ENCODE results near the gene UBE2O.

The UBE2O gene

DNA sequence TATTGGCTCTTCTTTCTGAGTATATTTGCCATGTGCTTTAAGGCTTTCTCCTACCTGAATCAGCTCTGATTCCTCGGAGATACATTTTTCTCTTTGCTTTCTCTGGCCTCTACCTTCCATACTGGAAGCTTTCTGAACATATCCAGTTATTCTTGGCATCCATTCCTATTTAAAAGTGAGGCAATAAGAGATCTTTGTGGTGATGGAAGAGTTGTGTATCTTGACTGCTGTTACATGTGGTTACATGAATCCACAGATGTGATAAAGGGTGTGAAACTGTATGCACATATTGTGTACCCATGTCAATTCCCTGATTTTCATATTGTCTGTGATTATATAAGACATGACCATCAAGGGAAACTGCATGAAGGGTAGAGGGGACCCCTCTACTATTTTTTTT, 24.4 kb downstream of the UBE2O start:
- Histone ChIP-seq H3K4me1 (ENCODE audit: control insufficient read depth, insufficient read depth, low read length) (peaks cover 5% of the 10 kb centered on the region), H3K36me3 (ENCODE audit: control insufficient read depth, insufficient read depth, low read length) (no peaks in the 10 kb centered on the region), H3K9ac (ENCODE audit: low read depth, low read length) (no peak overlapping the region), H3K27me3 (ENCODE audit: control insufficient read depth, insufficient read depth, low read length) (no peaks in the 10 kb centered on the region), H3K4me3 (ENCODE audit: low read depth, low read length) (no peak overlapping the region), H3K9me3 (ENCODE audit: control insufficient read depth, insufficient read depth, low read length) (no peaks in the 10 kb centered on the region)

DNA sequence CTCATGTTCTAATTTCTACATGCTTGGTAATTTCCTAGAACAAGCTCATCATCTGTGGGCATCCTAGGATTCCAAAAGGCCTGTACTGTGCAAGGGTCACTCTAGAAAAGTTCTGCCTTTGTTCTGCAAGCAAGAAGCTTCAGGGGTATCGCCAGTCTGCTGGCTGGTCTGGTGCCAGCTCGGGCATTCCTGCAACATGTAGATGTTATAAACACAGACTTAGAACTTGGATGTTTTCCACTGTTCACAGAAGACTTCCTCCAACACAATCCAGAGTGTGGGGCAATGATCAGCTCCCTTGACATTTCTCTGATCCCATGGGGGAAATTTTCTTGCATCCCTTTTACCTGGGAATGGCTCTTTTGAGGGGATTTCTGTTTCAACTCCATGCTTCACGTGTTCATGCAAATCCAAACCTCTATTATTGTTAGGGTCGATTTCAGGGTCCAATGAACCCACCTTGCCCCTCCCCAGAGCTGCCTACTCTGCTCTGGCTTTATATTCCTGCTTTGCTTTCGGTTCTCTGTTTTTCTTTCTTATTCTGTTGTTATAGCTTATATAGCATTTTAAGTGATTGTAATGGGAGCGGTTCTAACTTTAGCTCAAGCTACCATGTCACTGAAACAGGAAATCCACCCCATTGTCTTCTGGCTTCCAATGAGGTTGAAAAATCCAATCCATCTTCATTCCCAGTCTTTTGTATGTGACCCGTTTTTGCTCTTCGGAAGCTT, 25.3 kb downstream of the UBE2O start:
- Histone ChIP-seq H3K9me3 (ENCODE audit: control insufficient read depth, insufficient read depth, low read length) (no peaks in the 10 kb centered on the region), H3K4me3 (ENCODE audit: low read depth, low read length) (no peak overlapping the region), H3K27me3 (ENCODE audit: control insufficient read depth, insufficient read depth, low read length) (no peaks in the 10 kb centered on the region), H3K9ac (ENCODE audit: low read depth, low read length) (no peak overlapping the region), H3K4me1 (ENCODE audit: control insufficient read depth, insufficient read depth, low read length) (peaks cover 5% of the 10 kb centered on the region), H3K36me3 (ENCODE audit: control insufficient read depth, insufficient read depth, low read length) (peaks cover 3% of the 10 kb centered on the region)

DNA sequence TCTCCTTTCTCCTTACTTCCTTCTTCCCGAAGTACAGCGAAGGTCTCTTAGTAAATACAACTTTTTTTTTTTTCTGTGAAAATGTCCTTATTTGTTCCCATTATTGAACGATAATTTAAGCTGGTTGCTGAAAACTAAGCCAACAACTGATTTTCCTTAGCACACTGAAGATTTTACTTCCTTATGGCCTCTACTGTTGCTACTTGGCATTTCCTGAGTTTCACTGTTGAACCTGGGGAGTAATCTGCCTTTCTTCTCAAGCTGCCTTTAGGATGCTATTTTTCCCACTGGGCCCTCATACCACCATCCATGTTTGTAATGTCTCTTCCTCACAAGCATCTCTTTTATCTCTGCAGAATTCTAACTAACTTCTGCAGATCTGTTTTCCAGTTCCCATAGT, 26.1 kb downstream of the UBE2O start:
- Histone ChIP-seq H3K36me3 (ENCODE audit: control insufficient read depth, insufficient read depth, low read length) (peaks cover 3% of the 10 kb centered on the region), H3K9me3 (ENCODE audit: control insufficient read depth, insufficient read depth, low read length) (no peaks in the 10 kb centered on the region), H3K9ac (ENCODE audit: low read depth, low read length) (no peak overlapping the region), H3K4me1 (ENCODE audit: control insufficient read depth, insufficient read depth, low read length) (peaks cover 2% of the 10 kb centered on the region), H3K27me3 (ENCODE audit: control insufficient read depth, insufficient read depth, low read length) (no peaks in the 10 kb centered on the region), H3K4me3 (ENCODE audit: low read depth, low read length) (no peak overlapping the region)

DNA sequence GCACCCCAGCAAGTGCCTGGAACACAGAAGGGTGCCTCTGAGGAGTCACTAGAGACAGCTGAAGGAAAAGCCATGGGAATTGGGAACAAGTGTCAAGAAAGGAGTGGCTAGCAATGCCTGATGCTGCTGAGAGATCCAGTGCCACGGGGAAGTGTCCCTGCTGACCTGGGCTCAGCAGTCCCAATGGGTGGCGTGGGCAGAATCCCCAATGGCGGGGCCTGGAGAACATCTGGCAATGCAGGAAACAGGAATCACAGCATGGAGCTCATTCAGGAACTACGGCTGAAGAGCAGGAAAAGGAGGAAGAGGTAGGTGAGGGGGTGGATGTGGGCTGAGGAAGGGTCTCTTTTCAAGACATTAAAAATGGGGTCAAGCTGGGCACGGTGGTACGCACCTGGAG, 30.1 kb downstream of the UBE2O start:
- H3K9me3 ChIP-seq (ENCODE audit: control insufficient read depth, insufficient read depth, low read length): no peaks in the 10 kb centered on the region
- peaks cover 6% of the 10 kb centered on the region for H3K36me3 ChIP-seq (ENCODE audit: control insufficient read depth, insufficient read depth, low read length)
- H3K27me3 ChIP-seq (ENCODE audit: control insufficient read depth, insufficient read depth, low read length): no peaks in the 10 kb centered on the region
- no peak overlapping the region for H3K9ac ChIP-seq (ENCODE audit: low read depth, low read length)
- H3K4me1 ChIP-seq (ENCODE audit: control insufficient read depth, insufficient read depth, low read length): no peaks in the 10 kb centered on the region
- no peak overlapping the region for H3K4me3 ChIP-seq (ENCODE audit: low read depth, low read length)

DNA sequence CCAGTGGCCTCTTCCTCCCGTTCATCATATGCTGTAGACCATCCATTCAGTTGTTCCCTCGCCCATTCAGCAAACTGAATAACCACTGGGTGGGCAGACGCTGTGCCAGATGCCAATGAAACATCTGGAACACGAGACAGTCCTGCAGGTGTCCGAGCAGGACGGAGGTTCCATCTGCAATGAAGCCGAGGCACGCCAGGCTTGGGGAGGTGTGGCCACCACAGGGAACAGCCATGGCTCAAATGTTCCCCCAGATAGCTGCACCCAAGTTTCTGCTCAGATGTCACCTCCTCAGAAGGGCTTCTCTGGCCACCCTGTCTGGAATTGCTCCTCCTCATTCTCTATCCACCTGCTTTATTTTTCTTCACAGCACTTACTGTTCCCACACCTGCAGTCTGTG, 30.5 kb downstream of the UBE2O start:
- H3K4me3 ChIP-seq (ENCODE audit: low read depth, low read length): no peak overlapping the region

DNA sequence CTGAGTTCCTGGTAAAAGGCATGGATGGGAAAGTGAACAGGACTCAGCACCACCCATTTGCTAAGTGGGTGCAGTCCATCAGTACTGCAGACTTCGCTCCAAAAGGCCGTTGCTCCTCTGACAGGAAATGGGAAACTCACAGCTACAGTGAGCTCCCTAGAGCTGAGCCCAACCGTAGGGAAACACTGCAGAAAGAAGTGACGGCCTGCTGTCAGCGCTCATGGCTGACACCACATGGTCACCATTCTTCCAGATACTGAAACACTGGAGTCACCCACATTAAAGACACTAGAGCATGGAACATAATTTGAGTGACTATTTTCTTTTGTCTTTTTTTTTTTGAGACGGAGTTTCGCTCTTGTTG, 31.9 kb downstream of the UBE2O start:
- Histone ChIP-seq H3K9ac (ENCODE audit: low read depth, low read length) (no peak overlapping the region), H3K4me1 (ENCODE audit: control insufficient read depth, insufficient read depth, low read length) (no peaks in the 10 kb centered on the region), H3K4me3 (ENCODE audit: low read depth, low read length) (no peak overlapping the region), H3K27me3 (ENCODE audit: control insufficient read depth, insufficient read depth, low read length) (no peaks in the 10 kb centered on the region), H3K36me3 (ENCODE audit: control insufficient read depth, insufficient read depth, low read length) (peaks cover 15% of the 10 kb centered on the region), H3K9me3 (ENCODE audit: control insufficient read depth, insufficient read depth, low read length) (no peaks in the 10 kb centered on the region)

More for the DNA sequence above, 30.5 kb downstream of the UBE2O start:
- Histone ChIP-seq H3K9ac (ENCODE audit: low read depth, low read length) (no peak overlapping the region), H3K27me3 (ENCODE audit: control insufficient read depth, insufficient read depth, low read length) (no peaks in the 10 kb centered on the region), H3K4me1 (ENCODE audit: control insufficient read depth, insufficient read depth, low read length) (no peaks in the 10 kb centered on the region), H3K36me3 (ENCODE audit: control insufficient read depth, insufficient read depth, low read length) (peaks cover 10% of the 10 kb centered on the region), H3K9me3 (ENCODE audit: control insufficient read depth, insufficient read depth, low read length) (no peaks in the 10 kb centered on the region)

DNA sequence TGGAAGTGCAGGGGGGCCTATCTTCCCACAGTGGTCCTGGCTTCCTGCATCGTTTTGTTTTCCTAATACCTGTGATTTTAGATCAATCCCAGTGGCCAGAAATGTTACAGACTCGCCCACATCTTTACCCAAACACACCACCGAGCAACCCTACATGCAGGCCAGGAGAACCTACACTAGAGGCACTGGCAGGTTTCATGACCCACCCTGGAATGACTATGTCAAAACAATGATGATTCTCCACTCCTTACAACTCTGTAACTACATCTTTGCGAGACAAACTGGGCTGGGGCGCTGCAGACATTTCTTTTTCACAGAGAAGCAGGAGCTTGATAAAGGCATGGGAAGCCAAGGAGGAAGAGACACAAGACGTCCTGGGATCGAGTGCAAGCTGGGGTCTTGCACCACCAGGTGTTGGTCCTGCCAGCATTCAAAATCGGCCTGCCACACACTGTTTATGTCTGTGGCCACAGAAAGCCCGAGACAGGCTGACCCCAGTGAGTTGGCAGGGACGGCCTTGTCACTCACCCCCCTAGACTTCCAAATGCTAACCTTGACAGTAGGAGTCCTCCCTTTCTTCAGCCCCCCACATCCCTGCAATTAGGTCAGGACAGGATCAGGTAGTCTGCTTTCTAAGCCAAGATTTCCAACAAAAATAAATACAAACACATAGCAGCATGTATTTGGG, 32.5 kb downstream of the UBE2O start:
- Histone ChIP-seq H3K9me3 (ENCODE audit: control insufficient read depth, insufficient read depth, low read length) (no peaks in the 10 kb centered on the region), H3K4me1 (ENCODE audit: control insufficient read depth, insufficient read depth, low read length) (no peaks in the 10 kb centered on the region), H3K4me3 (ENCODE audit: low read depth, low read length) (no peak overlapping the region), H3K27me3 (ENCODE audit: control insufficient read depth, insufficient read depth, low read length) (no peaks in the 10 kb centered on the region), H3K9ac (ENCODE audit: low read depth, low read length) (no peak overlapping the region), H3K36me3 (ENCODE audit: control insufficient read depth, insufficient read depth, low read length) (peaks cover 15% of the 10 kb centered on the region)

DNA sequence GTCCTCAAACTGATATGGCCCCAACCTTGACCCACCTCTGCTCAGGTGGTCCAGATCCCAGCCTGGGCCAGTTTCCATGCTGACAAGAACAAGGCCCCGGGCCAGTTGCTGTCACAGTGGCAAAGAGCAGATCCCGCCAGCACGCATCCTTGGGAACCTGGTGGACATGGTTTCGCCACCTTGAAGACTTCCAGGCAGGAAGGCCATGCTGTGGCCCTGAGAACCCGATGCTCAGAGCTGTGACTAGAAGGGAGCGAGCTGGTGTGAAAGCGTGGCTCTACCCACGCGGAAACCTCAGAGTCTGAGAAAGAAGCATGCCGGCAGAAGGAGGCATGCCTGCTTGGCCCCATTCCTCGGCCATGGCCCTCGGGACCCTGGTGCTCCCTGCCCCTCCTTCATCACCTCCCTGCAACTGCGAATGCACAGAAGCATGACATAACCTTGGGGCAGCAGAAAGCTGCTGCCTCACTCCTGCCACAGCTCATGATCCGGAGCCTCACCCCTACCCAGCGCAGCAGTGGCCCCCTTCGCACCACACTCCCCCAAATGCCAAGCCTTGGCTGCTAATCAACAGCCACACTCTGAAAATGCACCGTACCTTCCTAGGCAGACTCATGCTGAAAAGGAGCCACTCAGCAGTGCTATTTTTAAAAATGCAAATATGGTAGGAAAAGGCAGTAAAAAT, 33.2 kb downstream of the UBE2O start:
- no peaks in the 10 kb centered on the region for H3K9me3 ChIP-seq (ENCODE audit: control insufficient read depth, insufficient read depth, low read length)
- no peak overlapping the region for H3K9ac ChIP-seq (ENCODE audit: low read depth, low read length)
- H3K27me3 ChIP-seq (ENCODE audit: control insufficient read depth, insufficient read depth, low read length): no peaks in the 10 kb centered on the region
- H3K36me3 ChIP-seq (ENCODE audit: control insufficient read depth, insufficient read depth, low read length): peaks cover 15% of the 10 kb centered on the region
- no peaks in the 10 kb centered on the region for H3K4me1 ChIP-seq (ENCODE audit: control insufficient read depth, insufficient read depth, low read length)
- H3K4me3 ChIP-seq (ENCODE audit: low read depth, low read length): no peak overlapping the region

DNA sequence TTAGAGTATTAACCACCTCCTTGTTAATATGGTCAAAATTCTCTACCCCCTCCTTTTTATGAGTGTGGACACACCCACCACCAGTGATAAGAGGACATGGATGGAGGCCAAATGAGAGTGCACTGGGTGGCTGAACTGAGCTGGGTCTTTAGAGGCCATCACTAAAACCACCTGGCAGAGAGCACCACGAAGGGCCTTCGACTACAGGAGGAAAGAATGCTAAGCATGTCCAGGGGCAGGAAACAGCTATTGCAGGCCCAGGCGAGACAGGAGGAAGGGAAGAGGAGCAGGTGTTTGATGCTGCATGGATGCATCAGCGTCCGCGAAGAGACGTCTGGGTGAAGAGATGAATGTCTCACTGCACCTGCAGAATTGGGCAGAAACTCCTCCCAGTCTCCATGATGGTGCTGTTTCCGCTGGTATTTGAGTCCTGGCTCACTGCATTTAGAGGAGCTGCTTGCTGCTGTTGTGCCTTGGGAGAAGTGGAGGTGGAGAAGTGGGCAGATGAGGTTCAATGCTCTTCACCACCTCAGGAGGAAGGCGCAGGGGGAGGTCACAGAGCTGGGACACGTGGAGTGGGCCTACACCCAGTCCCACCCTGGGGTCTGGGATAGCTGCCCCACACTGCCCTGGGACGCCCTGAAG, 35.3 kb downstream of the UBE2O start:
- Histone ChIP-seq H3K9ac (ENCODE audit: low read depth, low read length) (no peak overlapping the region), H3K36me3 (ENCODE audit: control insufficient read depth, insufficient read depth, low read length) (peaks cover 12% of the 10 kb centered on the region), H3K4me1 (ENCODE audit: control insufficient read depth, insufficient read depth, low read length) (peaks cover 2% of the 10 kb centered on the region)

DNA sequence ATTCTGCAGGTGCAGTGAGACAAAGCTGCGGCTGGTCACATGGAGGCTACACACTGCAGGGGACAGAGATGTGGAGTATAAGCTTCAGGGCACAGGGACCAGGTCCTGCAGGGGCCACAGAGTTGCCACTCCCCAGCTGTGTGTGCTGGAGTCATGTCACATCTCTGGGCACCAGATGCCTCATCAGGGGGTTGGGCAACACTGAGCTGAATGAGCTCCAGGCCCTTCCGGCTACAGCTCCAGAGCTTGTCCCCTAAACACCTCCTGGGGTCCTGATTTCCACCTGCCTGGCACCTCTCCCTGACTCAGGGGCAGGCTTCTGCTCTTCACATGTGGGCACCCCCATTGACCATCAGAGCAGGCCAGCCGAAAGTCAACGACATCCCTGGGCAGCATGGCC, 36.1 kb downstream of the UBE2O start:
- H3K9ac ChIP-seq (ENCODE audit: low read depth, low read length): no peak overlapping the region
- H3K4me1 ChIP-seq (ENCODE audit: control insufficient read depth, insufficient read depth, low read length): peaks cover 2% of the 10 kb centered on the region
- H3K4me3 ChIP-seq (ENCODE audit: low read depth, low read length): no peak overlapping the region
- no peaks in the 10 kb centered on the region for H3K9me3 ChIP-seq (ENCODE audit: control insufficient read depth, insufficient read depth, low read length)
- H3K36me3 ChIP-seq (ENCODE audit: control insufficient read depth, insufficient read depth, low read length): peaks cover 12% of the 10 kb centered on the region
- no peaks in the 10 kb centered on the region for H3K27me3 ChIP-seq (ENCODE audit: control insufficient read depth, insufficient read depth, low read length)

More for the DNA sequence above, 35.3 kb downstream of the UBE2O start:
- no peaks in the 10 kb centered on the region for H3K9me3 ChIP-seq (ENCODE audit: control insufficient read depth, insufficient read depth, low read length)
- no peak overlapping the region for H3K4me3 ChIP-seq (ENCODE audit: low read depth, low read length)
- no peaks in the 10 kb centered on the region for H3K27me3 ChIP-seq (ENCODE audit: control insufficient read depth, insufficient read depth, low read length)

DNA sequence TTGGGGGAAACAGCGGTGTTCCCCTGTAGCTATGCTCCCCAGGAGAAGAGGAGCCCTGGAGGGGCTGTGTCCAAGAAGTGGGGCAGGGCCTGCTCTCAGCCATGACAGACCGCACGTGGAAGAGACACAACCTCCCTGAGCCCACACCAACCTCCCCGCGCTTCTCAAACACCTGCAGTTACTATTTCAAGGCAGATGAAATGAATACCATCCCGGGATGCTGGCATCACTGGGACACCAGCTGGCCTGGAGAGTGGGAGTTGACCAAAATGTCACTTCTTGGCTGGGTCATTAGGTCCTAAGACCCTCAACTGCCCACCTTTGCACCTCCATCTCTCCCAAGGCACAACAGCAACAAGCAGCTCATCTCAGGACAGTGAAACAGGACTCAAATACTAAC, 36.5 kb downstream of the UBE2O start:
- Histone ChIP-seq H3K36me3 (ENCODE audit: control insufficient read depth, insufficient read depth, low read length) (peaks cover 14% of the 10 kb centered on the region), H3K27me3 (ENCODE audit: control insufficient read depth, insufficient read depth, low read length) (no peaks in the 10 kb centered on the region), H3K4me3 (ENCODE audit: low read depth, low read length) (no peak overlapping the region), H3K9ac (ENCODE audit: low read depth, low read length) (no peak overlapping the region), H3K4me1 (ENCODE audit: control insufficient read depth, insufficient read depth, low read length) (peaks cover 2% of the 10 kb centered on the region), H3K9me3 (ENCODE audit: control insufficient read depth, insufficient read depth, low read length) (no peaks in the 10 kb centered on the region)

All from iPS-15b (cell line).